Measurements from ENCODE around the gene IER5. TPM values are rescaled to one million over a fixed set of nuclear protein-coding genes. Genes with fewer than 3 reads are reported as not detected.
"Not testable (repeated sequence)": the region's sequence is repeated elsewhere in the genome, so short reads cannot be mapped to it uniquely, and the experiment has no call there.

Gene IER5
- total and polyA plus RNA-seq, 4 donors, result 18.6 to 34.5 (median 26.2) TPM

DNA sequence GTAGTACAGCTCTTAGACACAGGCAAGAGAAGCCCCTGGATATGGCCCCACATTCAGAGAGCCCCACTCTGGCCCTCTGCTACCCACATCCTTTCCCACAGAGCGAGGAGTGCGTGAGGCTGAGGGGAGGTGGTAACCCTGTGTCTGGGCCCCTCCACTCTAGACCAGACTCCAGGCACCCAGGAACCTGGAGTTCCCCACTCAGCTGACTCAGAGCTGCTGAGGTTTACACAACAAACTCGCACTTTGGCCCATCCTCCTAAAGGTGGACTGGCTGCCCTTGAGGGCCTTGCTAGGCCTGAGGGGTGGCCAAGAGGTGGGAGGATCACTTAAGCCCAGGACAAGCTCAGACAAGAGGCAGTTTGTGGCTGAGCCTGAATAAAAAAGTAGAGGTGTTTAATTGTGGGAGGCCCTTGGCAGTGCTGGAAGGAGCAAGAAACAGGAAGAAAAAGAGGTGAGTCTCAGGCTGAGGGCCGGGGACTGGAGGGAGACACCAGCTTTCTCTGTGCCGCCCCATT is 44.0 kb upstream of the IER5 start:
- H3K27ac ChIP-seq (ENCODE audit: low read depth in 1 of 2, low read length in 1 of 2), result peak overlapping the region in 1 of 2 donors; percentile 76
- no peaks in the 10 kb centered on the region for H3K27me3 ChIP-seq (ENCODE audit: control insufficient read depth in 3 of 3, insufficient read depth in 3 of 3, low read length in 2 of 3)
- ATAC-seq (ENCODE audit: insufficient read depth, low FRiP score) (peak; percentile 79), DNase-seq (no peak)
- no peak overlapping the region for H3K4me3 ChIP-seq
- no peaks in the 10 kb centered on the region for H3K9me3 ChIP-seq (ENCODE audit: control insufficient read depth in 4 of 4, insufficient read depth in 3 of 4, low read length in 3 of 4)
- H3K9ac ChIP-seq (ENCODE audit: insufficient read depth in 1 of 2, low read length in 2 of 2), result no peak overlapping the region
- H3K4me1 ChIP-seq (ENCODE audit: control insufficient read depth in 5 of 5, insufficient read depth in 5 of 5, low read length in 5 of 5), result peaks cover 0 to 5% (median 0%) of the 10 kb centered on the region in 5 donors
- H3K36me3 ChIP-seq (ENCODE audit: control insufficient read depth in 4 of 4, insufficient read depth in 4 of 4, low read length in 4 of 4), result no peaks in the 10 kb centered on the region
- TF ChIP-seq, protein P1, sequence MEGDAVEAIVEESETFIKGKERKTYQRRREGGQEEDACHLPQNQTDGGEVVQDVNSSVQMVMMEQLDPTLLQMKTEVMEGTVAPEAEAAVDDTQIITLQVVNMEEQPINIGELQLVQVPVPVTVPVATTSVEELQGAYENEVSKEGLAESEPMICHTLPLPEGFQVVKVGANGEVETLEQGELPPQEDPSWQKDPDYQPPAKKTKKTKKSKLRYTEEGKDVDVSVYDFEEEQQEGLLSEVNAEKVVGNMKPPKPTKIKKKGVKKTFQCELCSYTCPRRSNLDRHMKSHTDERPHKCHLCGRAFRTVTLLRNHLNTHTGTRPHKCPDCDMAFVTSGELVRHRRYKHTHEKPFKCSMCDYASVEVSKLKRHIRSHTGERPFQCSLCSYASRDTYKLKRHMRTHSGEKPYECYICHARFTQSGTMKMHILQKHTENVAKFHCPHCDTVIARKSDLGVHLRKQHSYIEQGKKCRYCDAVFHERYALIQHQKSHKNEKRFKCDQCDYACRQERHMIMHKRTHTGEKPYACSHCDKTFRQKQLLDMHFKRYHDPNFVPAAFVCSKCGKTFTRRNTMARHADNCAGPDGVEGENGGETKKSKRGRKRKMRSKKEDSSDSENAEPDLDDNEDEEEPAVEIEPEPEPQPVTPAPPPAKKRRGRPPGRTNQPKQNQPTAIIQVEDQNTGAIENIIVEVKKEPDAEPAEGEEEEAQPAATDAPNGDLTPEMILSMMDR (IDR thresholded peaks at IDR 0.05; ENCODE audit: control extremely low read depth, extremely low read depth), result no peak
- 40 to 57% methylated on average over 5 of the region's 5 CpGs for WGBS, 2 donors

DNA sequence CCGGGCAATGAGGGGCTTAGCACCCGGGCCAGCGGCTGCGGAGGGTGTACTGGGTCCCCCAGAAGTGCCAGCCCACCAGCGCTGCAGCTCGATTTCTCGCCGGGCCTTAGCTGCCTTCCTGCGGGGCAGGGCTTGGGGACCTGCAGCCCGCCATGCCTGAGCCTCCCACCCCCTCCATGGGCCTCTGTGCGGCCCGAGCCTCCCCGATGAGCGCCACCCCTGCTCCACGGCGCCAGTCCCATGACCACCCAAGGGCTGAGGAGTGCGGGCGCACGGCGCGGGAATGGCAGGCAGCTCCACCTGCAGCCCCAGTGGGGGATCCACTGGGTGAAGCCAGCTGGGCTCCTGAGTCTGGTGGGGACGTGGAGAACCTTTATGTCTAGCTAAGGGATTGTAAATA is 42.6 kb upstream of the IER5 start:
- H3K27ac ChIP-seq (ENCODE audit: low read depth in 1 of 2, low read length in 1 of 2); H3K4me1 ChIP-seq (ENCODE audit: control insufficient read depth in 5 of 5, insufficient read depth in 5 of 5, low read length in 5 of 5); H3K36me3 ChIP-seq (ENCODE audit: control insufficient read depth in 4 of 4, insufficient read depth in 4 of 4, low read length in 4 of 4); H3K9me3 ChIP-seq (ENCODE audit: control insufficient read depth in 4 of 4, insufficient read depth in 3 of 4, low read length in 3 of 4); H3K9ac ChIP-seq (ENCODE audit: insufficient read depth in 1 of 2, low read length in 2 of 2); ATAC-seq (ENCODE audit: insufficient read depth, low FRiP score); DNase-seq; H3K27me3 ChIP-seq (ENCODE audit: control insufficient read depth in 3 of 3, insufficient read depth in 3 of 3, low read length in 2 of 3); H3K4me3 ChIP-seq: not testable (repeated sequence)
- 97 to 98% methylated on average over 21 to 22 of the region's 22 CpGs for WGBS, 2 donors

DNA sequence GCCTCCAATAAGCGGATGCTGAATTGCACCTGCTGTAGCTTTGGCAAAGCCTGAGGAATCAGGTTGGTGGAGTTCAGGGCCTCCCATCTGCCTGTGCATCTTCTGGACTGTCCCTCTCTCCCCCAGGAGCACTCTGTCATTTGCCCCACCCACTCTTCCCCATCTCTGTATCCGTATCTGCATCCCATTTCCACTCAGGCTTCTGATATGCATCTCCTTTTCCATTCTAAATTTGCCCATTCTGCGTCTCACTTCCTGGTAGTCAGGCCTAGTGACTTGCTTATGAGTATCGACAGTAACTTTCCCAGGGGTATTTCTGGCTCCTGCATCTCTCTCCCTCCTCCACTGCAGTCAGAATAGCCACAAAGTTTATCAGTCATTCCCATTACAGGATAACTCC is 39.1 kb upstream of the IER5 start:
- 93 to 95% methylated on average over 4 of the region's 4 CpGs for WGBS, 2 donors
- H3K4me1 ChIP-seq (ENCODE audit: control insufficient read depth in 5 of 5, insufficient read depth in 5 of 5, low read length in 5 of 5), result peaks cover 0 to 2% (median 0%) of the 10 kb centered on the region in 5 donors
- TF ChIP-seq, protein P1 (IDR thresholded peaks at IDR 0.05; ENCODE audit: control extremely low read depth, extremely low read depth), result no peak
- ATAC-seq (ENCODE audit: insufficient read depth, low FRiP score) (no peak), DNase-seq (no peak)
- H3K9me3 ChIP-seq (ENCODE audit: control insufficient read depth in 4 of 4, insufficient read depth in 3 of 4, low read length in 3 of 4), result no peaks in the 10 kb centered on the region
- H3K27me3 ChIP-seq (ENCODE audit: control insufficient read depth in 3 of 3, insufficient read depth in 3 of 3, low read length in 2 of 3), result no peaks in the 10 kb centered on the region
- no peak overlapping the region for H3K27ac ChIP-seq (ENCODE audit: low read depth in 1 of 2, low read length in 1 of 2)
- no peak overlapping the region for H3K9ac ChIP-seq (ENCODE audit: insufficient read depth in 1 of 2, low read length in 2 of 2)
- H3K4me3 ChIP-seq, result no peak overlapping the region
- peaks cover 0 to 3% (median 0%) of the 10 kb centered on the region in 4 donors for H3K36me3 ChIP-seq (ENCODE audit: control insufficient read depth in 4 of 4, insufficient read depth in 4 of 4, low read length in 4 of 4)

DNA sequence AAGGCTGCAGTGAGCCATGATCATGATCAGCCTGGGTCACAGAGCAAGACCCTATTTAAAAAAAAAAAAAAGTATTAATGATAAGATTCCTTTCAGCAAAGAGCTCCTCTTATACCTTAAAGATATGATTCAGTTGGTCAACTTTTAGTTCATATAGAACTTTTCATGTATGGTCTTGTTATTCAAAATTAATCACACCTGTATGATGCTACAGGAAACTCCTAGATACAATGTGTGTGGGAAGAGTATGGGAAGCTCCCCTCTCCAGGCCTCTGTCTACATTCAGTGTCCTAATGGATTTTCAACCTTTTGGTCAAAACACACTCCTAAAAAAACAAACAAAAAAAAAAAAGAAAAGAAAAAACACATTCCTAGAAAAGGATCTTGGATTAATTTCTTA is 37.6 kb upstream of the IER5 start:
- ATAC-seq (ENCODE audit: insufficient read depth, low FRiP score), result no peak
- H3K36me3 ChIP-seq (ENCODE audit: control insufficient read depth in 4 of 4, insufficient read depth in 4 of 4, low read length in 4 of 4), result peaks cover 0 to 3% (median 0%) of the 10 kb centered on the region in 4 donors

More for the DNA sequence above, 37.6 kb upstream of the IER5 start:
- Histone ChIP-seq H3K9me3 (ENCODE audit: control insufficient read depth in 4 of 4, insufficient read depth in 3 of 4, low read length in 3 of 4) (no peaks in the 10 kb centered on the region), H3K27me3 (ENCODE audit: control insufficient read depth in 3 of 3, insufficient read depth in 3 of 3, low read length in 2 of 3) (no peaks in the 10 kb centered on the region), H3K4me3 (no peak overlapping the region), H3K9ac (ENCODE audit: insufficient read depth in 1 of 2, low read length in 2 of 2) (no peak overlapping the region), H3K4me1 (ENCODE audit: control insufficient read depth in 5 of 5, insufficient read depth in 5 of 5, low read length in 5 of 5) (no peaks in the 10 kb centered on the region), H3K27ac (ENCODE audit: low read depth in 1 of 2, low read length in 1 of 2) (no peak overlapping the region)
- no peak for DNase-seq
- TF ChIP-seq, protein P1 (IDR thresholded peaks at IDR 0.05; ENCODE audit: control extremely low read depth, extremely low read depth), result no peak
